ENCODE results near the gene CREBZF.
"Not testable (repeated sequence)": the region's sequence is repeated elsewhere in the genome, so short reads cannot be mapped to it uniquely, and the experiment has no call there.

The CREBZF gene

GRCh38 chr11:85670949-85671663, 6.2 kb upstream of the CREBZF start:
- DNase-seq: not testable (repeated sequence)

- no peak for DNase-seq
Measured at GRCh38 chr11:85668157-85668556, 3.2 kb upstream of the CREBZF start.

- no peak for DNase-seq
Measured at GRCh38 chr11:85666687-85667086, 1.8 kb upstream of the CREBZF start.

- DNase-seq: no peak
Measured at GRCh38 chr11:85665733-85666132, 804 bp upstream of the CREBZF start.

GRCh38 chr11:85663753-85664614, 945 bp downstream of the CREBZF start:
- peak; percentile 13 to 52 for DNase-seq

- no peak for DNase-seq
Measured at GRCh38 chr11:85663080-85663752, 1.7 kb downstream of the CREBZF start.

GRCh38 chr11:85661972-85662664, 2.8 kb downstream of the CREBZF start:
- DNase-seq: no peak

GRCh38 chr11:85658180-85658579, 6.7 kb downstream of the CREBZF start:
- DNase-seq: no peak

- DNase-seq: no peak
Measured at GRCh38 chr11:85656777-85657176, 8.2 kb downstream of the CREBZF start.

- DNase-seq: not testable (repeated sequence)
Measured at GRCh38 chr11:85654343-85654742, 10.6 kb downstream of the CREBZF start.

- DNase-seq: no peak
Measured at GRCh38 chr11:85652786-85653447, 12.0 kb downstream of the CREBZF start.

- no peak for DNase-seq
Measured at GRCh38 chr11:85651118-85651517, 13.8 kb downstream of the CREBZF start.

GRCh38 chr11:85647604-85648299, 17.2 kb downstream of the CREBZF start, which contains the start of gene TMEM126A:
Gene TMEM126A, plus strand, starts transcription at chr11:85647967. Its CDS starts 2,289 bp downstream, at chr11:85650256.
- DNase-seq: peak; percentile 79 to 90

GRCh38 chr11:85647078-85647477, 17.9 kb downstream of the CREBZF start:
- DNase-seq: no peak

- no peak for DNase-seq
Measured at GRCh38 chr11:85643191-85643614, 21.7 kb downstream of the CREBZF start.

GRCh38 chr11:85634747-85635146, 30.2 kb downstream of the CREBZF start:
- DNase-seq: no peak

GRCh38 chr11:85628771-85629341, 36.1 kb downstream of the CREBZF start:
- DNase-seq: no peak

- DNase-seq: peak; percentile 96 to 98
Measured at GRCh38 chr11:85627998-85628770, 36.7 kb downstream of the CREBZF start, which contains the start of gene TMEM126B. Gene TMEM126B, plus strand, starts transcription at chr11:85628593. Its CDS starts 15 bp downstream, at chr11:85628608.

- peak in 1 of 2 experiments; percentile 38 for DNase-seq
Measured at GRCh38 chr11:85627332-85627997, 37.5 kb downstream of the CREBZF start, which contains the start of gene DLG2. Gene DLG2, minus strand, starts transcription at chr11:85627344.

Measured in NCI-H446 (cell line).